HG02870 (cell line): Measurements from ENCODE around the gene HLCS.

Experiments used
- ATAC-seq: cut with Tn5 transposase; IDR thresholded peaks from one replicate; pipeline ENCODE4 v1.9.1; 2021; ENCODE audit warnings: mild to moderate bottlenecking, moderate library complexity; ENCODE audit not compliant: unreplicated experiment

Gene HLCS

GRCh38 chr21:36915696-36916245, 50.7 kb downstream of the HLCS start:
- ATAC-seq: no peak

GRCh38 chr21:36915014-36915695, 51.3 kb downstream of the HLCS start:
- ATAC-seq: no peak

GRCh38 chr21:36914244-36915013, 52.0 kb downstream of the HLCS start:
- no peak for ATAC-seq

- no peak for ATAC-seq
Observed at GRCh38 chr21:36913247-36914169, 53.0 kb downstream of the HLCS start.

- no peak for ATAC-seq
Observed at GRCh38 chr21:36910581-36911307, 55.7 kb downstream of the HLCS start.

GRCh38 chr21:36909901-36910561, 56.4 kb downstream of the HLCS start:
- no peak for ATAC-seq

GRCh38 chr21:36909423-36909822, 57.0 kb downstream of the HLCS start:
- no peak for ATAC-seq

- ATAC-seq: no peak
Observed at GRCh38 chr21:36908260-36908908, 58.1 kb downstream of the HLCS start.

- ATAC-seq: no peak
Observed at GRCh38 chr21:36904093-36904666, 62.3 kb downstream of the HLCS start.

- ATAC-seq: no peak
Observed at GRCh38 chr21:36902793-36903192, 63.7 kb downstream of the HLCS start.

- no peak for ATAC-seq
Observed at GRCh38 chr21:36902331-36902730, 64.1 kb downstream of the HLCS start.

- ATAC-seq: no peak
Observed at GRCh38 chr21:36901575-36901974, 64.9 kb downstream of the HLCS start.

GRCh38 chr21:36893581-36893980, 72.9 kb downstream of the HLCS start:
- no peak for ATAC-seq

GRCh38 chr21:36892201-36892600, 74.3 kb downstream of the HLCS start:
- no peak for ATAC-seq

- ATAC-seq: no peak
Observed at GRCh38 chr21:36891692-36892091, 74.8 kb downstream of the HLCS start.

GRCh38 chr21:36891121-36891520, 75.3 kb downstream of the HLCS start:
- no peak for ATAC-seq

- no peak for ATAC-seq
Observed at GRCh38 chr21:36890086-36890485, 76.4 kb downstream of the HLCS start.

- ATAC-seq: no peak
Observed at GRCh38 chr21:36889401-36889800, 77.1 kb downstream of the HLCS start.

GRCh38 chr21:36888466-36888865, 78.0 kb downstream of the HLCS start:
- ATAC-seq: no peak
